GM12872 (cell line): Measurements from ENCODE around the gene ZSWIM4.

ENCODE experiments used
- CTCF ChIP-seq: IDR thresholded peaks from 3 replicates; pipeline ENCODE4 v1.5.1; 2011; ENCODE audit warnings: low read depth, mild to moderate bottlenecking, low read length, moderate library complexity; ENCODE audit not compliant: insufficient read depth

Gene ZSWIM4

GRCh38 chr19:13827656-13828055 lies 32.4 kb downstream of the ZSWIM4 start:
- TF ChIP-seq CTCF = no peak

DNA sequence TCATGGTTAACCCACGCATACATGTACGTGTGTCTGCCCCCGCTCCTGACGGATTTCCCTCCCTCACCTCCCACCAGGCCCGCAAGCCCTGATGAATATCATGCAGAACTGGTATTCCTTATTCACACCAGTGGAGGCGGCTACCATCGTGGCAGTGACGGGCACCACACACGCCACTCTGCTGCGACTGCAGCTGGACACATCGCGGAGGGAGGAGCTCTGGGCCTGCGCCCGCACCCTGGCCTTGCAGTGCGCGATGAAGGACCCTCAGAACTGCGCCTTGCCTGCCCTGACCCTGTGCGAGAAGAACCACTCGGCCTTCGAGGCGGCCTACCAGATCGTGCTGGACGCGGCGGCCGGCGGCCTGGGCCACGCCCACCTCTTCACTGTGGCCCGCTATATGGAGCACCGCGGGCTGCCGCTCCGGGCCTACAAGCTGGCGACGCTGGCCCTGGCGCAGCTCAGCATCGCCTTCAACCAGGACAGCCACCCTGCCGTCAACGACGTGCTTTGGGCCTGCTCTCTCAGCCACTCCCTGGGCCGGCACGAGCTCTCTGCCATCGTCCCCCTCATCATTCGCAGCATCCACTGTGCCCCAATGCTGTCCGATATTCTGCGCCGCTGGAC lies 35.0 kb downstream of the ZSWIM4 start:
- no peak for TF ChIP-seq CTCF

- TF ChIP-seq CTCF = no peak
Measured at GRCh38 chr19:13830741-13831536, 35.7 kb downstream of the ZSWIM4 start.

GRCh38 chr19:13831537-13832467 lies 36.6 kb downstream of the ZSWIM4 start:
- TF ChIP-seq CTCF = no peak

GRCh38 chr19:13833330-13834243 lies 38.3 kb downstream of the ZSWIM4 start:
- peak; percentile 63 for TF ChIP-seq CTCF

GRCh38 chr19:13834244-13835069 lies 39.2 kb downstream of the ZSWIM4 start:
- TF ChIP-seq CTCF = no peak
